Measurements from ENCODE around the gene CCDC86.

Gene CCDC86

GRCh38 chr11:60870733-60871377 lies 28.9 kb downstream of the CCDC86 start:
- no peak for DNase-seq

GRCh38 chr11:60871378-60872061 lies 29.6 kb downstream of the CCDC86 start:
- no peak for DNase-seq

DNA sequence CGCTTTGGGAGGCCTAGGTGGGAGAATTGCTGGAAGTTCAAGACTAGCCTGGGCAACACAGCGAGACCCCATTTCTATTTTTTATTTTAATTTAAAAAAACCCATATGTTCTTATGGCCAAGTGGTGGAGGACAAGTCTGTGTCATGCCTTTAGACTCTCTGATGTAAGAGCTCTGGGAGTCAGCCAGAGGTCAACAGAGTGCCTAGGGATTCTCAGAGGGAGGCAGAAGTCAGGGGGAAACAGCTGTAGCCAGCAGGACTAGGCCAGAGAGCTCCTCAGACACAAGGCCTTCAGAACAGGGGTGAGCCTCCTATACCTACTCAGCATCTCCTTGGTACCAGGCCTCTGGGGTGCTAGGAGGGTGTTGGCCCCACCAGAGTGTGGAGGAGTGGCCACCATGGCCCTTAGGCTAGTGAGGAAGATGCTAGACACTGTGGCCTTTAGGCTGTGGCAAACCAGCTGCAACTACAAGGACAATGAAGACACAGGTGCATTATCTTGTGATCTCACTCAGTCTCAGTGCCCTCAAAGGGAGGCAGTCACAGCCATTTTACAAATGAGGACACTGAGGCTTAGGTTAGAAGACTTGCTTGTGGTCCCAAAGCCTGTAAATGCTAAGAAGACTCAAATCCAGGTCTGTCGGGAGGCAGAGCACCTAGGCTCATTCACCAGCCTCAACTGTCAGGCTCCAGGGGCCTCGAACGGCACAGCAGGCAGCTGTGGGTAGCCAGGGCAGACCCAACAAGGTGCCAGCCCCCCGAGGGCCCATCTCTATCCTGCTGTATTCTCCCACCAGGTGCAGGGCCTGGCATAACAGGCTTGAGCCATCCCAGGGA lies 30.4 kb downstream of the CCDC86 start:
- no peak for DNase-seq

DNA sequence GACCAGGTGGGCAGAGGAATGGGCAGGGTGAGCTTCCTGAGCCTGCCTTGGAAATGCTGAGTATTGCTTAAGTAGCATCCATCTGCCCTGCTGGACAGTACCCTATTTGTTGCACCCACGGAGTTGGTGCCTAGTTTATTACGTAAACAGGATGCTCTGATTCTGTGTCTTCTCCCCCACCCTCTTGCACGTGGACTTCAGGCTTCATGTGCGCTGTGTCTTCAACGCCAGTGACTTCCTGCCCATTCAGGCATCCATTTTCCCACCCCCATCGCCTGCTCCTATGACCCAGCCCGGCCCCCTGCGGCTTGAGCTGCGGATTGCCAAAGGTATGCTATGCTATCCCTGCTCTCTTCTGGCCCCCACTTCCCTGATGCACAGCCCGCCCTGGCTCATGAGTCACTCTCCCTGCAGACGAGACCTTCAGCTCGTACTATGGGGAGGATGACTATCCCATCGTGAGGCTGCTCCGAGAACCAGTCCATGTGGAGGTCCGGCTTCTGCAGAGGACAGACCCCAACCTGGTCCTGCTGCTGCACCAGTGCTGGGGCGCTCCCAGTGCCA lies 31.1 kb downstream of the CCDC86 start:
- DNase-seq = no peak

- DNase-seq = no peak
Measured at GRCh38 chr11:60873533-60873932, 31.6 kb downstream of the CCDC86 start.

GRCh38 chr11:60874421-60875365 lies 32.8 kb downstream of the CCDC86 start:
- no peak for DNase-seq

GRCh38 chr11:60875366-60876167 lies 33.7 kb downstream of the CCDC86 start:
- no peak for DNase-seq

DNA sequence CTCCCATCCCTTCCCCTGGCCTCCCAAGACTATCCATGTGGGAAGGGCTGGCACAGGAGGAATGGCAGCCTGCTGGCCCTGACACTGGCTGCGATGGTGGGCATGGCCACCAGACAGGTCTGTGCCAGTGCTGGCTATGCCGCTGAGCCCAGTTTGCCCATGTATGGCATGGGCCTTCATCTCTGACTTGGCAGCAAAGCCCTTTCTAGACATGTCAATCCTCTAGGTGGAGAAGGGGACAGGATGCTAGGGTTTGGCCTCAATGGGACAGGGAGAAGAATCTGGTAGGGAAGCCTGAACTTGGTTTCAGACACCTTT lies 34.2 kb downstream of the CCDC86 start:
- DNase-seq = no peak

DNA sequence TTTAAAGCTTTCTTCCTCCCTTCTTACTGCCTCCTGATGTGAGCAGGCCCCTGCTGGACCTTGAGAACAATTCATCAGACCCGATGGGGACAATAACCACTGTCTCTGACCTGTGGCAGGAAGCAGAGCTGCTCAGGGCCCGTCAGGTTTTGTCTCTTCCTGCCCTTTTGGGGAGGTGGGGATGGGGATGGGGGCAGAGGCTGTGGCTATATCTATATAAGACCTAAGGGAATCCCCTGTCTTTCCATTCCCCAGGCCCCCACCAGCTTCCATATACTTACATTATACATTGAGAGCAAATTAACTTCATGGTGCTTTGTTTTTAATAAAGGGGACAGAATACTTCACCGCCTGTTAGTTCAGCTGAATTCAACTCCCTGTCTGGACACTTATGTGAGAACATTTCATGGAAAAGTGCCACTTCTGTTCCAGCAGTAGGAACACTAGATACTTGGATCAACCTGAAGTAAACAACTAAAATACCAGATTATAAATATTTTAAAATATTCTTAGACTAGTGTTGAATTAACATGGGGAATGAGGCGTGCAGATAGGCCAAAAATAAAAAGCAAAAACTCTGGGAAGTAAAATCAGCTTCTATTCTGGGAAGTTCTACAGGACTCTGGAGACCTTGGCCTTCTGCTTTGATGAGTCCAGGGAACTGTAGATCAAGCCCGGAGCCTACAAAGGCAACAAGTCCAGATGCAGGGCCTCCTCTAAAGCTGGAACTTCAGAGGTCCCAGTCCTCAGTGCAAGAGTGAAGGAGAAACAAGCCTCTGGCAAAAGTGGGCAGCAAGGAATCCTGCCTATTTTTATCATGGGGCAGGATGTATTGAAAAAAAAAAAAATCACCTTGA lies 36.6 kb downstream of the CCDC86 start:
- DNase-seq = no peak

DNA sequence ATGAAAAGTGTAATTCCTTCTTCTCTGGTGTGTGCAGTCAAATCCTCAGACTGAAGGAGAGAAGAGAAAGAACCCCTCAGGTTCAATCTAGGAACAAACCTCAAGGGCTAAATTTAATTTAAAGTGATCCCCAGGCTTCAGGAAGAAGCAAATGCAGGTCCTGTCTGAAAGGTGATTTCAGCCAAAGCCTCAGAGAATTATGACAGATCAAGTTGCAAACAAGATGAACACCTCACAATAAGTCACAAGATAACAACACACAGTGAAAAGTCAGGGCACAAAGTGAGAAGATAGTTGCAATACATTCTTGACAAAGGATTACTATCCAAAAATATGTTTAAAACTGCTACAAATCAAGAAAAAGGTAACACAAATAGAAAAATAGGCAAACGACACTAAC lies 37.2 kb downstream of the CCDC86 start:
- DNase-seq = no peak

GRCh38 chr11:60879971-60880588 lies 38.2 kb downstream of the CCDC86 start:
- DNase-seq = no peak

GRCh38 chr11:60880643-60881282 lies 38.9 kb downstream of the CCDC86 start:
- DNase-seq = no peak

- DNase-seq = peak; percentile 57
Measured at GRCh38 chr11:60887556-60887955, 45.6 kb downstream of the CCDC86 start.

DNA sequence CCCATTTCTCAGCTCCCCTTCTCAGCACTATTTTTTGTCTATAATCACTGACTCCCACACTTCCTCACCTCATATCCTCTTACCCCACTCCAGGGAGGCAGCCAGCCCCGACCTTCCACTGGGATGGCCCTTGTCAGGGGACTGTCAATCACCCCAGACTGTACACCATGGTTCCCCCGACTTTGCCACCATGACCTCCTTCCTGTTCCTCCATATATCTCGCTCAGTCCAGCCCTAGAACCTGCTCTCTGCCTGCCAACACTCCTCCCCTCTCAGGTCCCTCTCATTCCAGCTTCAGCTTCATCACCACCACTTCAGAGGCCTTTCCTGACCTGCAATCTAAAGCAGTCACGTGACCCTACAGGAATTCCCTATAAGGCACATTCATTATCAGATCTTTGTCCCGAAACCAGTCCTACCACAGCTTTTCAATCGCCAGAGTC lies 48.0 kb downstream of the CCDC86 start:
- DNase-seq = no peak

DNA sequence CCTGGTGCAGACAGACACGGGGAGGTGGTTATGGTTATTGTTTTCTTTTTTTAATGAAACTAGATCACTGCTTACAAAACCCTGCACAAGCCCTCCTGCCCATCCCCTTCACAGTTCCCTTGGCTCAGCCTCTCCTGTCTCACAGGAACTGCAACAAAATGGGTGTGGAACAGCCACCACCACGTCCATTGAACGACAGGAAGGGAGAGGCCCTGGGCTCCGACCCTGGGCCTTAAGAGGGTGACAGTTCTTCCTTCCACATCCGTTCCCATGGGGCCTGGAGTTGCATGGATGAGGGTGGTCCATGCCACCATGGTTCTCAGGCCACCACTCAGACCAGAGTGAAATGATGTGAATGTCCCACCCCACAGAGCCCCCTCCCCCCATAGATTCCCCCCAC lies 48.8 kb downstream of the CCDC86 start:
- no peak for DNase-seq

DNA sequence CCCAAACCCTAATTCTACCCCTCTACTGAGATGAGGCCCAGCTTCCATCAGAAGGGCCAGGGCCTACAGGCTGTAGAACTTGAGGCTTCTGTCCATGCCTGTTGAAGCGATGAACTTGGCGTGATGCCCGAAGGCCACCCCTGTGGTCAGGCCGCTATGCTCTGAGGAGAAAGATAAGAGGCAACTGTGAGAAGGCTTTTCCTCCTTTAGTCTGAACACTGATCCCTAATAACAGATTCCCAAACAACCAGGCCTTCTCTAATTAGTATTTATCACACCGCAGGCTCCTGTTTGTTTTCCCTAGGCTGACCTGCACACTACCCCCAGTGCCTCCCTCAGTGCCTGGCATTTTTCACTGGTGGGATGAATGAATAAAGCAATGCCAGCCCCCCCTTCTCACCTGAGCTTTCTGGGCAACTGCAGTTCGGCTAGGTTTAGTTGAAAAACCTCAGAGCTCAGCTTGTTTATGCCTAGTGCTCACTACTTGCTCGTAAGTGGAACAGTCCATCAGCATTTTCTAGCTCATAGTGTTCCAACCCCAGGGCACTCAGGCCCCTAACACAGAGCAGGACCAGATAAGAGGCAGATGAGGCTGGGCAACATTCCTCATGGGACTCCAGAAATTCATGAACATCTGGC lies 49.3 kb downstream of the CCDC86 start:
- DNase-seq = no peak

DNA sequence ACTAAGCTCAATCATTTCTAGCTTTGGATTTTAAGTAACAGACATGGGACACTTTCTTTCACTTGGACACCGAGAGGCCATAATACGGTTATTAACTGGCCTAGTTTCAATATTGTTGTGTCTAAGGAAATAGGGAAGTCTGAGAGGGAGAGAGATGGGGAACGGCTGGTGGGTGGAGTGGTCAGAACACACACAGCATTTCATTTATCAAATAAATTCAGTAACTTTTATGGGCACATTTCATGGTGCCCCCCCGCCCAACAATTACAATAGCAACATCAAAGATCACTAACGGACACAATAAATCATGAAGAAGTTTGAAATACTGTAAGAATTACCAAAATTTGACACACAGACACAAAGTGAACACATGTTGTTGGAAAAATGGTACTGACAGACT lies 53.8 kb downstream of the CCDC86 start:
- no peak for DNase-seq

- DNase-seq = no peak
Measured at GRCh38 chr11:60897496-60897895, 55.6 kb downstream of the CCDC86 start.
